NCI-H510A (cell line): Measurements from ENCODE around the gene TMEM59.

Source experiments
- DNase-seq: peaks from one replicate; lab custom pipeline; 2025; lab: John Stamatoyannopoulos, UW

TMEM59 gene

GRCh38 chr1:53982034-53982762, 70.8 kb downstream of the TMEM59 start:
- DNase-seq = no peak

GRCh38 chr1:53981220-53981619, 71.8 kb downstream of the TMEM59 start:
- no peak for DNase-seq

- no peak for DNase-seq
Observed at GRCh38 chr1:53979712-53980450, 73.1 kb downstream of the TMEM59 start.
